ENCODE measurements around the gene IRF5.
"Not testable (repeated sequence)": the region's sequence is repeated elsewhere in the genome, so short reads cannot be mapped to it uniquely, and the experiment has no call there.

Gene IRF5

DNA sequence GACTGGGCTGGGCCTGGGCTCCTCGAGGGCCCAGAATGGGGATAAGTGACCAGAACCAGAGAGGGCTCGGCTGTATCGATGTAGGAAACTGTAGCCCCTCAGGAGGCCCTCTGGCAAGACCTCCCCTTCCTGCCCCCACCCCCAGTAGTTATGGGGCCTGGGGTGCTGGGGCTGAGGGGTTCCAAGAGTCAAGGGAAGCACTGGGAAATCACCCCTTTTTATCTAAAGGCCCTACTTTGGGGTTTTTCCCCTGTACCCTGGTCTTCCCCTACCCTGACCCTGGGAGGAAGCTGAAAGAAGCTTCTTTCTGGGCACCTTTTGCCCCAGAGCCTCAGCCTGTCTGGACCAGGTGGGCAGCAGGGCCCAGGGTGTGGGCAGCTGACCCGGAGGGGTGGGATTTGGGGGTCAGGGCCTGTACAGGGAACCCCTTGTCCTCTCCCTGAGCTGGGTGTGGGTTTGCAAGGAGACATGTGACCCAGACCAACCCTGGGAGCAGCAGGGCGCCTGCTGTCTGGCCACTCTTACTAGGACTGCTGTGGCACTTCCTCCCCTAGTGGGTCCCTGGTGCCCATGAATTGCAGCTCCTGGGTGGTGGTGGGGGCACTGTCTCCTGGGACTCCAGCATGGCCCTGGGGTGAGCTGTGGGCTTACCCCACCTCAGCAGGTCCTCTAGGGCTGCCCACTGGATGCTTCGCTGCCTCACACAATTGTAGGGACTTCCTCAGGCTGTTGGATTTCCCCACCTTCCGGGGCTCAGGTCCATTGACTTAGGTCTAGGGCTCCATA lies 1.5 kb downstream of the IRF5 start:
- peaks cover 63% of the 10 kb centered on the region for H3K27me3 Mint-ChIP-seq
- ATAC-seq, result peak; percentile 61
- peak in 1 of 2 donors; percentile 42 for DNase-seq

DNA sequence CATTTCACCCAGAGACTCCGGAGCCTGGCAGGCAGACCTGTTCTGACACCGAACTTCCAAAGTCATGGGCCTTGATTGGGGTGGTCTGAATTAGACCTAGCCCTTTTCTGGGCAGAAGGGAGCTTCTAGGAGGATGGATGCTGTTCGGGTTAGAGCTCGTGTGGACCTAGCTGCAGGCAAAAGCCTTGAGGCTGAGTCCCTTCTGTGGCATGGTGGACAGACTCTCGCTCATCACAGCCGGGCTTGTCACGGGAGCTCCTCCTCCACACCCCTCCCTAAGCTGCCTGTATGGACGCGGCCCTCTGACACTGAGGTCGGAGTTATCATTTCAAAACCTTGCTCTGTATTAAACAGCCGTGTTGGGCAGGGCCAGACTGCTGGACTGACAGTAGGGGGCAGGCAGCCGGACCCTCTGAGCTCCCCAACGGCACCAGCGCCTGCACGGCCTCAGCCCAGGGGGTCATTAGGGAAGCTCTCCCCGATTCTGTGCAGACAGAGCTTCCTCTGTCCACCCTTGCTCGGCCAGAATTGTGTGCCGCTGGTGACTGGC lies 2.2 kb downstream of the IRF5 start:
- H3K4me3 Mint-ChIP-seq, result peak overlapping the region; percentile 84 to 96
- no peak for ATAC-seq
- H3K9me3 Mint-ChIP-seq, result no peaks in the 10 kb centered on the region
- H3K4me1 Mint-ChIP-seq, result peaks cover 40% of the 10 kb centered on the region
- no peak overlapping the region for H3K27ac Mint-ChIP-seq
- no peak for DNase-seq
- H3K27me3 Mint-ChIP-seq, result peaks cover 60% of the 10 kb centered on the region

More for the DNA sequence above, 1.5 kb downstream of the IRF5 start:
- peak overlapping the region; percentile 69 to 89 for H3K27ac Mint-ChIP-seq
- H3K9me3 Mint-ChIP-seq, result no peaks in the 10 kb centered on the region
- peaks cover 40% of the 10 kb centered on the region for H3K4me1 Mint-ChIP-seq
- H3K4me3 Mint-ChIP-seq, result peak overlapping the region; percentile 84 to 96

DNA sequence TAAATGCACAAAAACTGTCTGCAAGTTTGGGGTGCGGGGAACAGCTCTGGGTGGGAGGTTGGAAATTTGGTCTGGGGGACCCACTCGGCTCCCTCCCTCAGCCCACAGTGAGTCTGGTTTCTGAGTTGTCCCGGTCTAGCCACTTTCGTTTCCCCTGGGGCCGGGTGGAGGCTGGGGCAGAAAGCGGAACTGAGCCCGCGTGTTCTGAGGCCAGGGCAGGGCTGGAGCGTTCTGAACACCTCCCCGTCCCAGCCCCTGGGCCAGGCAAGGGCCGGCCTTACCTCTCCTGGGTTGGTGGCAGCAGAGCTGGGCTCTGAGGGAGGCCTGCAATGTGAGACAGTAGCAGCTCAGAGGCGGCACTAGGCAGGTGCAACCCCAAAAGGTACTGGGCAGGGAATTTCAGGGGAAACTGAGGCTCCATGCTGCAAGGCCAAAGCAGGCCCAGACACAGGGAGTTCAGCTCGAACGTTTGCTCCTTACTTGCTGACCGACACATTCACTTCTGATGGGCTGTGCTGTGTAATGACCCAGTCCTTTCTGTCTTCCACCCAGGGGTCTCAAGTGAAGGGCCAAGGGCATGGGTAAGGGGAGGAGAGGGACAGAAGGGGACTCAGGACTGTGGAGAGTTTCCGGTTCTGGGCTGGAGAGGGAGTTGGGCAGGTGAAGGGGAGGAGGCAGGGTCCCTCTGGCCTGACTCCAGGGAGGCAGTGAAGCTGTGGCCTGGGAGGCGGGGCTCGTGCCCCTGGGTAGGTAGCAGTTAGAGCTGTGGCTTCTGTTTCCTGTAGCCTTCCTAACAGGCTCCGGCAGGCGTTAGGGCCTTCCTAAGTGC lies 3.0 kb downstream of the IRF5 start:
- peak overlapping the region; percentile 45 to 84 for H3K4me3 Mint-ChIP-seq
- ATAC-seq (no peak), DNase-seq (no peak)
- peaks cover 40% of the 10 kb centered on the region for H3K4me1 Mint-ChIP-seq
- H3K27ac Mint-ChIP-seq, result peak overlapping the region in 1 of 2 donors; percentile 87
- H3K27me3 Mint-ChIP-seq, result peaks cover 53% of the 10 kb centered on the region
- H3K9me3 Mint-ChIP-seq, result no peaks in the 10 kb centered on the region

DNA sequence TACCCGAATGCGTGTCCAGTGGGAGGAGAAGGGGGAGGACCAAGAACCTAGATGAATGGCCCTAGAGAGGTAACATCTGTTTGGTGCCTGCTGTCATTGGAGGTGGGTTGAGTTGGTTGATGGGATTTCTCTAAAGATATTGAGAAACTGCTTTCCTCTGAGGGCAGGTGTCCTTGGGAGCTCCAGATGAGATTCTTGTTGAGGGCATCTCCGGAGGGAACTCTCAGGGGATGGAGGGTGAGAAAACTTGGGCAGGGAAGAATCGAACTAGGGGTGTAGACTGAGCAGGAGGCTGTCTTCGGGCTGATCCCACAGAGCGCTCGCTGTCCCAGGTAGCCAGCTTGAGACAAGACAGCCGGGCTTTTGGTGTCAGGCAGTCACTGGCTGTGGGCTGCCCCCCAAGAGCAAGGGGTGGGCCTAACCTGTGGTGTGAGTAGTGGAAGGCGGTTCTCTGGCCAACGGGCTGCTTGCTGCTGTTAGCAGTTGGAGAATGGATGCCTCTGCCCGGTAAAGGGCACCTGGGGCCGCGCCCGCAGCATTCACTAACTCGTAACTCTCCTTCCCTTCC lies 3.7 kb downstream of the IRF5 start:
- peak overlapping the region; percentile 45 to 84 for H3K4me3 Mint-ChIP-seq
- peak overlapping the region; percentile 72 to 87 for H3K27ac Mint-ChIP-seq
- H3K27me3 Mint-ChIP-seq, result peaks cover 46% of the 10 kb centered on the region
- DNase-seq (no peak), ATAC-seq (no peak)
- H3K4me1 Mint-ChIP-seq, result peaks cover 40% of the 10 kb centered on the region
- H3K9me3 Mint-ChIP-seq, result no peaks in the 10 kb centered on the region

DNA sequence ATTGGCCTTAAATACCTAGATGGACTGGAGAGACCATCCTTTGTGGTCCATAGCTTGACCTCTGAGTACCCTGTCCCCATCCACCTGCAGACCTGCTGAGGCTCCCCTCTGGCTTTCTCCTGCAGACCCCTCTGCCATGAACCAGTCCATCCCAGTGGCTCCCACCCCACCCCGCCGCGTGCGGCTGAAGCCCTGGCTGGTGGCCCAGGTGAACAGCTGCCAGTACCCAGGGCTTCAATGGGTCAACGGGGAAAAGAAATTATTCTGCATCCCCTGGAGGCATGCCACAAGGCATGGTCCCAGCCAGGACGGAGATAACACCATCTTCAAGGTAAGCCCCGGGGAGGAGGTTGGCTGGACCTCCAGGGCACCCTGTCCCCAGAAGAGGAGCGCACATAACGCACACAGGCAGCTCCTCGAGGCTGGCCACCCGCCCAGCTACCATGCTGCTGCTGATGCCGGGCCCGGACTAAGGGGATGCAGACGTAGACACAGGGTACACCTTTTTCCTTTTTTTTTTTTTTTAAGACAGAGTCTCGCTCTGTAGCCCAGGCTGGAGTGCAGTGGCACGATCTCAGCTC lies 4.3 kb downstream of the IRF5 start:
- H3K9me3 Mint-ChIP-seq, result no peaks in the 10 kb centered on the region
- H3K4me1 Mint-ChIP-seq, result peaks cover 38% of the 10 kb centered on the region
- no peak overlapping the region for H3K27ac Mint-ChIP-seq
- H3K27me3 Mint-ChIP-seq, result peaks cover 40% of the 10 kb centered on the region
- no peak for ATAC-seq
- no peak for DNase-seq
- H3K4me3 Mint-ChIP-seq, result no peak overlapping the region

DNA sequence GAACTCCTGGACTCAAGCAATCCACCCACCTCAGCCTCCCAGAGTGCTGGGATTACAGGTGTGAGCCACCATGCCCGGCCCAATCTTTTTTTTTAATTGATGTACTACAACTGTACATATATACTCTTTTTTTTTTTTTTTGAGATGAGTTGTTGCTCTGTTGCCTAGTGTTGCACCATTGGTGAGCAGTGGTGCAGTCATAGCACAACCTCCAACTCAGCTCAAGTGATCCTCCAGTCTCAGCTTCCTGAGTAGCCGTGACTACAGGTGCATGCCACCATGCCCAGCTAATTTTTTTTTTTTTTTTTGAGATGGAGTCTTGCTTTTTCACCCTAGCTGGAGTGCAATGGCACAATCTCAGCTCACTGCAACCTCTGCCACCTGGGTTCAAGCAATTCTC lies 5.5 kb downstream of the IRF5 start:
- not testable (repeated sequence) for H3K4me3 Mint-ChIP-seq, H3K9me3 Mint-ChIP-seq
- peak in 1 of 2 donors; percentile 34 for DNase-seq
- peak overlapping the region in 1 of 2 donors; percentile 74 for H3K27ac Mint-ChIP-seq
- H3K27me3 Mint-ChIP-seq, result peaks cover 32% of the 10 kb centered on the region
- ATAC-seq, result peak; percentile 47
- peaks cover 33% of the 10 kb centered on the region for H3K4me1 Mint-ChIP-seq

DNA sequence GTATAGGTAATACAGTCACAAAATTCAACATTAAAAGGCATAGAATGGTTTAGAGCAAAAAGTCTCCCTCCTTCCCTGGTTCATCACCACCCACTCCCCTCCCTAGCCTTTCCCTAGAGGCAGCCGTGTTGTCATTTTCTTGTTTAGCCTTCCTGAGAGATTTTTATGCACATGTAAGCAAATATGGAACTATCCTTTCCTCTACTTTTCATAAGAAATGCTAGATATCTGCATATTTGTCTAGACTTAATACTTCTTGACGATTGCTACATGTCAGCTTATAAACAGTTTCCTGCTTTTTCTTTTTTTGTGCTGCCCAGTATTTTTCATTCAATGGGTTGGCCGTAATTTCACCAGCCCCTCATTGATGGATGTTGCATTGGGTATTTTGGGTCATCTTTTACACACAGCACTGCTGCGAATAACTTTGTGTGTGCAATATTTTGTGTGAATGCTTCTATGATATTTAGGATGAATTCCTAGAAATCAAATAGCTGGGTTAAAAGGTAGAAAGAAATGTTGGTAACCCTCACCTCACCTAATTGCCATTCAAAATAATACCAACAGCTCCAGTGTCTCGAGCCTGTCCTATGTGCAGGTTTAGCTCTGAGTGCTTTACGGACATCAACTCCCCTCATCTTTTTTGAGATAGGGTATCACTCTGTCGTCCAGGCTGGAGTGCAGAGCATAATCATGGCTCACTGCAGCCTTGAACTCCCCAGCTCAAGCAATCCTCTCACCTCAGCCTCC lies 6.9 kb downstream of the IRF5 start:
- no peaks in the 10 kb centered on the region for H3K9me3 Mint-ChIP-seq

DNA sequence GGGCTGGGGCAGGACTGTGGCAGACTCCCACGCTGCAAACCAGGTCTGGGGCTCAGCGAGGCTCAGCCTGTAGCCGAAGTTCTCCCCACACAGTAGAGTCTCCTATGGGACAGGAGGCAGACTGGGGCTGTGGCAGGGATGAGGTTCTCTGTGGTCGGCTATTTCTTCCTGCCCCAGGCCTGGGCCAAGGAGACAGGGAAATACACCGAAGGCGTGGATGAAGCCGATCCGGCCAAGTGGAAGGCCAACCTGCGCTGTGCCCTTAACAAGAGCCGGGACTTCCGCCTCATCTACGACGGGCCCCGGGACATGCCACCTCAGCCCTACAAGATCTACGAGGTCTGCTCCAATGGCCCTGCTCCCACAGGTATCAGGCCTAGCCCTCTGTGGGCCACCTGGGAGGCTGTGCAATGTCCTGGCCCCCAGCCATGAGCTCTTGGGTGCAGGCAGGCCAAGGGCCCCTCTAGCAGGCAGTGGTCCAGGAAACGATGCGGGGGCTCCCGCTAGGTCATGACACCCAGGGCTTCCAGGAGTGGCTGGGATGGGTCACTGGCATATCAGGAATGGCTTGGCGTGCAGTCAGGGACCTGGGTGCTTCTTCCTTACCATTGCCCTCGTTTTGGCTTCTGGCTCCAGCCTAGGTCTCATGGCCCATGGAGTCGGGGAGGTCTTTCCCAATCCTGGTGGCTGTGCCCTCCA lies 8.1 kb downstream of the IRF5 start:
- Mint-ChIP-seq H3K9me3 (no peaks in the 10 kb centered on the region), H3K4me3 (no peak overlapping the region), H3K27me3 (peaks cover 9% of the 10 kb centered on the region), H3K27ac (no peak overlapping the region), H3K4me1 (peaks cover 7% of the 10 kb centered on the region)
- no peak for ATAC-seq
- DNase-seq, result no peak

More for the DNA sequence above, 6.9 kb downstream of the IRF5 start:
- no peak for DNase-seq
- H3K4me3 Mint-ChIP-seq, result no peak overlapping the region
- H3K4me1 Mint-ChIP-seq, result peaks cover 19% of the 10 kb centered on the region
- peaks cover 21% of the 10 kb centered on the region for H3K27me3 Mint-ChIP-seq
- no peak overlapping the region for H3K27ac Mint-ChIP-seq
- ATAC-seq, result no peak

DNA sequence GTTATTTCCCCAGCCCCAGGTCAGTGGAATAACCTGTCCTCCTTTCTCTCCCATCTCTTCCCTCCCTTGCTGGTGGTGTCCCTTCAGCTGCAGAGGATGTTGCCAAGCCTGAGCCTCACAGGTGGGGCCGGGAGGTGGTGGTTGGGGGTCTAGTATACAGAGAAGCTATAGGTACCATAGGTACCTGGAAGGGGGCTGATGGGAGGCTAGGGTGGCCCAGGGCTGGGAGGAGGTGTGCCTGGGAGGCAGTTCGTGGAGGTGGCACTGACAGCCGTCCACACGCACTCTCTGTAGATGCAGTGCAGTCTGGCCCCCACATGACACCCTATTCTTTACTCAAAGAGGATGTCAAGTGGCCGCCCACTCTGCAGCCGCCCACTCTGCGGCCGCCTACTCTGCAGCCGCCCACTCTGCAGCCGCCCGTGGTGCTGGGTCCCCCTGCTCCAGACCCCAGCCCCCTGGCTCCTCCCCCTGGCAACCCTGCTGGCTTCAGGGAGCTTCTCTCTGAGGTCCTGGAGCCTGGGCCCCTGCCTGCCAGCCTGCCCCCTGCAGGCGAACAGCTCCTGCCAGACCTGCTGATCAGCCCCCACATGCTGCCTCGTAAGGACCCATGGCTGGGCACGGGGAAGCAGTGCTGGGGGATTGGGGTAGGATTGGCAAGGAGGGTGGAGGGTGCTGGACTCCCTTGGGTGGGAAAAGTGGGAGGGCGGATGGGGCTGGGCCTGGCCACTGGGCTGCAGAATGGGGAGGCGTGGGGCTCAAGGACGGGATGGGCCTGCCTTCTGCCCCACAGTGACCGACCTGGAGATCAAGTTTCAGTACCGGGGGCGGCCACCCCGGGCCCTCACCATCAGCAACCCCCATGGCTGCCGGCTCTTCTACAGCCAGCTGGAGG lies 9.5 kb downstream of the IRF5 start:
- Mint-ChIP-seq H3K4me1 (no peaks in the 10 kb centered on the region), H3K9me3 (no peaks in the 10 kb centered on the region), H3K27me3 (no peaks in the 10 kb centered on the region), H3K27ac (peak overlapping the region; percentile 27 to 64), H3K4me3 (no peak overlapping the region)
- ATAC-seq (peak; percentile 40), DNase-seq (peak in 1 of 2 donors; percentile 25)

DNA sequence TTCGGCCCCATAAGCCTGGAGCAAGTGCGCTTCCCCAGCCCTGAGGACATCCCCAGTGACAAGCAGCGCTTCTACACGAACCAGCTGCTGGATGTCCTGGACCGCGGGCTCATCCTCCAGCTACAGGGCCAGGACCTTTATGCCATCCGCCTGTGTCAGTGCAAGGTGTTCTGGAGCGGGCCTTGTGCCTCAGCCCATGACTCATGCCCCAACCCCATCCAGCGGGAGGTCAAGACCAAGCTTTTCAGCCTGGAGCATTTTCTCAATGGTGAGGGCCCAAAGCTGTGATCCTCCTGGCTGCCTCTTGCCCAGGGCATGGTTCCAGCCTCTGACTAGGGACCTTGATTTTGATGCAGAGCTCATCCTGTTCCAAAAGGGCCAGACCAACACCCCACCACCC lies 10.1 kb downstream of the IRF5 start:
- Mint-ChIP-seq H3K27ac (peak overlapping the region in 1 of 2 donors; percentile 91), H3K9me3 (no peaks in the 10 kb centered on the region), H3K4me1 (no peaks in the 10 kb centered on the region), H3K27me3 (no peaks in the 10 kb centered on the region), H3K4me3 (no peak overlapping the region)
- DNase-seq (no peak), ATAC-seq (no peak)

DNA sequence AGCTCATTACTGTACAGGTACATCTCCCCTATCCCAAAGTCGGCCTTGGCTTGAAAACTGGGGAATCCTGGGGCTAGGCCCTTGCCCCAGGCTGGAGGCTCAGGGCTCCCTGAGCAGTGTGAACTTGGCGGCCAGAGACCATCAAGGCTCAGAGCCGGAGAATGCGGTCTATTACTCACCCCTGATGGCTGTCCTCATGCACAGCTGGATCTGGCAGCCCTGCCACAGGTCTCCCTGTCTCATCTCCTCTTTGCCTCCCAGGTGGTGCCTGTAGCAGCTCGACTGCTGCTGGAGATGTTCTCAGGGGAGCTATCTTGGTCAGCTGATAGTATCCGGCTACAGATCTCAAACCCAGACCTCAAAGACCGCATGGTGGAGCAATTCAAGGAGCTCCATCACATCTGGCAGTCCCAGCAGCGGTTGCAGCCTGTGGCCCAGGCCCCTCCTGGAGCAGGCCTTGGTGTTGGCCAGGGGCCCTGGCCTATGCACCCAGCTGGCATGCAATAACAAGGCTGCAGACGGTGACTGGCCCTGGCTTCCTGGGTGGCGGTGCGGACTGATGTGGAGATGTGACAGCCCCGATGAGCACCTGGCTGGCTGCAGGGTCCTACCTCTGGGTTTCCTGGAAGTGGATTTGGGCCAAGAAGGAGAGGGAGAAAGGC lies 10.7 kb downstream of the IRF5 start:
- peak; percentile 15 for ATAC-seq
- Mint-ChIP-seq H3K27ac (peak overlapping the region in 1 of 2 donors; percentile 91), H3K27me3 (no peaks in the 10 kb centered on the region), H3K4me3 (no peak overlapping the region), H3K4me1 (no peaks in the 10 kb centered on the region), H3K9me3 (no peaks in the 10 kb centered on the region)
- no peak for DNase-seq

DNA sequence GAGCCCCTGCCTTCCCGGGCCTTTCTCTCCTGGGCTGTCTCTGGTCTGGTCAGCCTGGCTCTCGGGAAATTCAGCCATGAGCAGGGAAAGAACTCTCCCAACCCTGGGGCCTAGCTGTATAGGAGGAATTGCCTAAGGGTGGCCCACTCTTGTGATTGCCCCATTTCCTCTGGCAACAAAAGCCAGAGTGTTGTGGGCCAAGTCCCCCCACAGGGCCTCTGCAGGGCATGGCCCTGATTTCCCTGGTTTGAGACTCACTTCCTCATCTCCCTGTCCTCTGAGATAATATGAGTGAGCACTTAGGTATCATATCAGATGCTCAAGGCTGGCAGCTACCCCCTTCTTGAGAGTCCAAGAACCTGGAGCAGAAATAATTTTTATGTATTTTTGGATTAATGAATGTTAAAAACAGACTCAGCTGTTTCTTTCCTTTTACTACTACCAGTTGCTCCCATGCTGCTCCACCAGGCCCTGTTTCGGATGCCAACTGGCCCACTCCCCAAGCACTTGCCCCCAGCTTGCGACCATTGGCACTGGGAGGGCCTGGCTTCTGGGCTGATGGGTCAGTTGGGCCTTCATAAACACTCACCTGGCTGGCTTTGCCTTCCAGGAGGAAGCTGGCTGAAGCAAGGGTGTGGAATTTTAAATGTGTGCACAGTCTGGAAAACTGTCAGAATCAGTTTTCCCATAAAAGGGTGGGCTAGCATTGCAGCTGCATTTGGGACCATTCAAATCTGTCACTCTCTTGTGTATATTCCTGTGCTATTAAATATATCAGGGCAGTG lies 11.4 kb downstream of the IRF5 start:
- H3K27ac Mint-ChIP-seq, result no peak overlapping the region
- no peaks in the 10 kb centered on the region for H3K9me3 Mint-ChIP-seq
- H3K27me3 Mint-ChIP-seq, result no peaks in the 10 kb centered on the region
- H3K4me1 Mint-ChIP-seq, result no peaks in the 10 kb centered on the region
- ATAC-seq (no peak), DNase-seq (no peak)
- no peak overlapping the region for H3K4me3 Mint-ChIP-seq

Data from stimulated activated naive CD8-positive, alpha-beta T cell treated with anti-CD3 and anti-CD28 coated beads, Interleukin-15, amount 100 ng/mL, for 72 hours (primary cell).